Right renal cortex interstitium (tissue), 3 donors: ENCODE measurements around the gene SPECC1L. TPM values are rescaled to one million over a fixed set of nuclear protein-coding genes. Genes with fewer than 3 reads are reported as not detected.

Source experiments
- DNase-seq, 3 donors: peaks; one replicate each; pipeline ENCODE4 v3.0.0-alpha.2; 2013; ENCODE audit warnings: low read depth in 3 of 3, low spot score in 2 of 3
- polyA plus RNA-seq, 3 donors: library from polyadenylated mRNA; unstranded; fragments of 120-200 nt; gene quantifications; one replicate each; pipeline ENCODE4 v1.2.1, GENCODE V29; 2013; ENCODE audit not compliant: insufficient read length in 3 of 3

Gene SPECC1L
- polyA plus RNA-seq, 3 donors, result 49.9 to 53.5 (median 53.2) TPM

GRCh38 chr22:24411256-24412004, 140.8 kb downstream of the SPECC1L start:
- no peak for DNase-seq

DNA sequence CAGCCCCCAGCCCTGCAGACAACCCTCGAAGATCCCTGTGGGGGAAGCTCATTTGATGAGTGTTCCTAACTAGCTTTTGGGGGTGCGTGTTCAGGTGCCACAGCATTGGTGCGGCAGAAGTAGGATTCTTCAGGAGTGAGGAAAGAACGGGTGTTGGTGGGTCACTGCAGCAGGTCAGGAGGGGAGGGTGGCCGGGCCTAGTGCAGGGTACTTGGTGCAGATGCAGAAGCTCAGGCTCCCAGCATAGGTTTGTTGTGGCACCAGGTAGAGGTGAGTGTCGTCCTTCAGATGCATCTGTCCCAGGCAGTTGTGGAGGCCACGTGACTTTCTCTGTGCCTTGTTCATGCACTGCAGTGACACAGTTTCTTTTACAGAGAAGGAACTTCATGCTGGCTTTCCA, 141.6 kb downstream of the SPECC1L start:
- DNase-seq, result no peak

DNA sequence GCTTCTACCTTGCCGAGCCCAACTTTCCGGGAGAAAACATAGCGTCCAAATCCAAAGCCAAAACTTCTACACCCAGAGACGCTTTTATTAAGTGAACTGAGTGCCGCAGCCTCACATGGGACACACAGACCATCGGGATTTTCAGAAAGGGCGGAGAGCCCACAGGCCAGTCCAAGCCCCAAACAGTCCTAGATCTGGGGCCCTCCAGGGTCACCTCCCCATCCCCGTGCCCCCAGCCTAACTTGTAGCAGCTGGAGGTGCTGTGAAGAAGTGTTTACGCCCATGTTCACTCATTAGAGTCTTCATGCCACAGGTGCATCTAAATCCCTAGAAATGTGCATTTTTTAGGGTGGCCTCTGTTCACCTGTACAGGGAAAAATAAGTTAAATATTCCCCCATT, 142.6 kb downstream of the SPECC1L start:
- no peak for DNase-seq

GRCh38 chr22:24413736-24414385, 143.2 kb downstream of the SPECC1L start:
- no peak for DNase-seq

GRCh38 chr22:24414523-24414922, 143.9 kb downstream of the SPECC1L start:
- no peak for DNase-seq

DNA sequence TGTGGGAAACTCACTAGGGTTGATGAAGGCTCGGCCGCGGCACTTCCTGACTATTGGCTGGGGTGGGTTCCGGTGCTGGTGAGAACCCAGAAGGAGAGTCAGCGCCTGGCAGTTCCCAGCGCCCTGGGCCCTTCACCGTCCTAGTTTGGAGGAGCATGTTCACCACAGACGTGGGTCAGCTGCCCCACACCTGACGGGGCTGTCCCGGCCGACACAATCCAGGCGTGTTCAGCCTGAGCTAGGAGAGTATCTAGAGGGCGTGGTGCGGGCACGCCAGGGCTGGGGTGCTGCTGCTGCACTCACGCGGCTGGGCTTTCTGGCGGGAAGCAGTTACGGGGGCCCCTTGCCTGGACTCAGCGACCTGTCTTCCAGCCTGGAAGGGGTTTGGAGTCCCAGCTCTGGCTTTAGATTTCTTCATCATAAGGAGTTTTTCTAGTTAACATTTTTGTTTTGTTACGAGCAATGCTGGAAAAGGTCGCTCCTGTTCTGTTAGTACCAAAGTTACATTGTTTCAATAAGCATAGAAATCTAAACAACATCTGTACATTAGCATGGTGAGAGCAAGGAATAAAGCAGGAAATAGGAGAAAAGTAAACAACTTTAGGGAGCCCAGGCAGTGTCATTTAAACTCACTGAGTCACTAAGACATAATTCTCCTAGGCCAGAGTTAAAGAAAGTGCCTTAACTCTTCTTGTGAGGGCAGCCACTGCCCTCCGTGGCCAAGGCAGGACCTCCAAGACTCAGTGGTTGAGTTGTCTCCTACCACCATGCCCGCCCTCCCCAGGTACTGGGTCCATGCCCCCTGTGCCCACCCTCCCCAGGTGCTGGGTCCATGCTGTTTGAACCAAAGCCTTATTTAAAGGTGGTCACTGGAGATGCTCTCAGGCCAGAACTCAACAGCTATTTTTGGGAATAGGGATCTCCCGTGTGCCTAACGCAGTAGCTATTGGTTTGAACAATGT, 144.6 kb downstream of the SPECC1L start:
- DNase-seq, result no peak

DNA sequence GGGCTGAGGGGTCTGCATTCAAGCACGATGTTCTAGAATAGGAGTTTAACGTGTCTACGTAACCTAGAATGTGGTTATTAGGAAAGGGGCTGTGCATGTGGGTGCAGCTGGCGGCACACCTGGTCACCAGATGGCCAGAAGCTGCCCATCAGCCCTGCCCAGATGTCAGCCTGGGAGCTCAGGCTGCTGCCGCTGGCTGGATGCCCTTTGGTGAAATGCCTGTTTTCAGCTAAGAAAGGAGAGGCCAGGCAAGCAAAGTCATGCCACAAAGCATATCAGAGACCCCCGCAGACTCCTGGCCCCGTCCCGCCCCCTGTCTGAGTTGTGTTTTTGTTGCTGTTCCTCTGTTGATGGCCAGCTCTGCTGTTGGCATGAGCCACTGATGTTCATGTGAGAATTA, 145.5 kb downstream of the SPECC1L start:
- no peak for DNase-seq

DNA sequence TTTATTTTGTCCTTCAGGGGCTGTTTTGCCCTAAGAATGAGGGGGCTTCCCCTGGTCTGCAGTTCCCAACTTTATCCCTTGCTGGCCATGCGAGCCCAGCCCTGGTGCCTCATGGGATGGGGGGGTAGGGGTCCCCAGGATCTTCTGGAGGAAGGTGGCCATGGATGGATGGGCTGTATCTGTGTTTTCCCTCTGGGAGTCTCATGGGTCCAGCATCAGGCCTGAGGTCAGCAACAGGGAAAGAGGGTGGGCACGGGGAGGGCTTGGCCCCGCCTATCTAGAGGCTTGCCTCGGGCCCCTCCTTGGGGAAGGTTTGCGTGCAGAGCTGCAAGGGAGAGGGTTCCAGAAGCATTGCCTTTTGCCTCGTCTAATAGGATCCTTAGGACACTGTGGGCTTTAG, 146.0 kb downstream of the SPECC1L start:
- no peak for DNase-seq

GRCh38 chr22:24417200-24417599, 146.6 kb downstream of the SPECC1L start:
- DNase-seq, result no peak

DNA sequence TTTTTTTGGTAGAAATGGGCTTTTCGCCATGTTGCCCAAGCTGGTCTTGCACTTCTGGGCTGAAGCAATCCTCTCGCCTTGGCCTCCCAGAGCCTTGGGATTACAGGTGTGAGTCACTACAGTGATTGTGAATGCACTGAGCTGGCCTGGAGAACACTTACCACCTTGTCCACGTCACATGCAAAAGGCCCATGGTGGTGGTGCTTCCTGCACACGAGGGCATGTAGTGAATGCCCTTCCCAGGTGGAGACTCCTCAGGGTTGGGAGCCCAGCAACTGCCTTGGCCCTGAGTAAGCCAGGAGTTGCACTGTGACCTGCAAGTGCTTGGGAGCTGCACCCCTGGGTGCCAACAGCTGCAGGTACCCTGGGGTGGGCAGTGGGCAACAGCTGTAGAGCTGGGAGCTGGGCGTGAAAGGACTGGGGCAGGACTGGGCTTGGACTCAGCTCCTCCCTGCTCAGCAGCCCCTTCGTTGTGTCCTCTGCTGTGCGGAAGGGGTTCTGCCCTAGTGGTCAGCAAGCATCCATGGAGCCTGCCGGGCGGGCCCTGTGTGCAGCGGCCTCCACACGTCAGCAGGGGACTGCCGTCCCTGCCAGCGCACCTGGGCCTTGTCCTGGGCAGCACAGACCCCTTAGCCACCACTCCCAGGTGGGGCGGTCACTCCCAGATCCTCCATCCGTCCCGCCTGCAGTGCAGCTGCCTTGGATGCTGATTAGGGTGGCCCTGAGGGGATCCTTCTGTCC, 147.4 kb downstream of the SPECC1L start:
- DNase-seq, result no peak

DNA sequence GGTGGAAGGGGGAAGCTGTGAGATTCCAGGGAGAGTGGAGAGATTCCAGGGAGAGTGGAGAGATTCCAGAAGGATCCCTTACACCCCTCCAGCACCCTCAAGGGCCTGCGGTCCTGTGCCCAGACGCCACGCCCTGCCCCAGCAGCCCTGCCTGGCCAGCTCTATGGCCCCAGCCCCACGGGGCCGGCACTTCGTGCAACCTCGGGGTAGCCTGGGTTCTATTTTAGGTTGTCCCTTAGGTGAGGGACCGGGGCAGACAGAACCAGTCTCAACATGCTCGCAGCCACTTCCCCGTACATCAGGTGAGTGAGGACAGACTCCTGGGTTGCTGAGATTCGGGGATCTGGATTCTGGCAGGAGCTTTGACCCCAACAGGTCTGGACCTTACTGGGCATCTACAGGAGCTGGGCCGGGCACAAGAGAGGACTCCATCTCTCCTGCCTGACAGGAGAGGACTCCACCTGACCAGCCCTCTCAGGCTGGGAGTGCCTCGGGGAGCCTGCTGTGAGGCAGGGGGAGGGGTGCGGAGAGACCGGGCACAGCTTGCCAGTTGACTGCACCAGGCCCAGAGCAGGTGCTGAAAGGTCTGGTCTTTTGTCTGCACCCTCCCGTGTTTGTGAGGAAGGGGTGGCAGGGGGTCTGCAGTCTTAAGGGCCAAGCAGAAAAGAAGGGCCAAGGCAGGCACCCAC, 148.3 kb downstream of the SPECC1L start:
- DNase-seq, result no peak

DNA sequence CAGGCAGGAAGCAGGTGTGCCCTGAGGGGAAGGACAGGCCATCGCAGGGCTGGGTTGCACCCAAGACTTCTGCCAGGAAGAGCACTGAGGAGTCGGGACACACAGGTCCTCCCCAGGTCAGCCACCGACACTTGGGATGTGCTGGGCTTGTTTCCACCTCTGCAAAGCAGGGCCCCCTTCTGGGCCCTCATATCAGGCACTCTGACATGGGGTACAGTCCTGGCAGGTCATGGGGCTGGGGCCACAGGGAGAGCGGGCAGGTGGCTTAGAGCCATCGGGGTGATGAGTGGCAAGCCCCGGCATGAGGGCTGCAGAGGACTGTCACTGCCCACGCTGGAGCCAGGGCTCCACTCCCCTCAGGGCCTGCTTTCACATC, 148.8 kb downstream of the SPECC1L start:
- no peak for DNase-seq

DNA sequence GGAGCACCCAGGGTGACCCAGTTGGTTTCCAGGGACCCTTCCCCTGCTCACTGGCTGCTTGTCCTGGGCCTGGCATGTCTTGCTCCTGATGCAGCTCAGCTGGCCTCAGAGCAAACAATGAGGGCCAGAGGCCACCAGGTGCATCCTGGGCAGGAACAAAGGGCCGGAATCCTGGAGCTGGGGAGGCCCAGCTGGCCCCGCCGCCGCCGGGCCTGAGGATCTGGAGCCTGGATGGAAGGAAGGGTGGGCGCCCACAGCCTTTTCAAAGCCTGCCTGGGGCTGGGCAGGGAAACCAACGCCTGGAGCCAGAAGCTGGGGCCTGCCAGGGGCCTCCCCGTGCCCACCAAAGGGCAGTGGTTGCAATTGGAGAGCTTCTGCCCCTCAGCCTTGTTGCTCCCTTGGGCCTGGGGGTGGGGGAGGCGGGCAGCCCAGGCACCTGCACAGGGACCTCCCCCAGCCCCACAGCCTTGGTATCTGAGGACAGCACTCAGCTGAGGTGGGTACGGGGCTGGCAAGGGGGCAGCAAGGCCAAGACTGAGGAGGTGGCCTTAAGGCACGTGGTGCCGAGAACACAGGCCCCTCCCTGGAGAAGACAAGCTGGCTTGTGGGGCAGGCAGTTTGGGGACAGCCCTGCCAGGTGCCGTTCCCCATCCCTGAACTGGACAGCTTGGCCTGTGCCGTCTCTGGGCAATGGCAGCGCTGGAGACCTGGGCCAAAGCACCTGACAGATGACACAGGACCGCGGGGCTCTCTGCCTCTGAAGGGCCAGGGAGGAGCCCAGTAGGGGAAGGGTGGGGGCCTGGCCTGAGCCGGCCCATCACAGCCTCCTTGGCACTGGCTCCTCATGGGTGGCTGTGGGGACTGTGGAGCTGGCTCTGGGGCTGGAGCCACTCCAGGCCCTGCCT, 149.7 kb downstream of the SPECC1L start:
- DNase-seq, result no peak

DNA sequence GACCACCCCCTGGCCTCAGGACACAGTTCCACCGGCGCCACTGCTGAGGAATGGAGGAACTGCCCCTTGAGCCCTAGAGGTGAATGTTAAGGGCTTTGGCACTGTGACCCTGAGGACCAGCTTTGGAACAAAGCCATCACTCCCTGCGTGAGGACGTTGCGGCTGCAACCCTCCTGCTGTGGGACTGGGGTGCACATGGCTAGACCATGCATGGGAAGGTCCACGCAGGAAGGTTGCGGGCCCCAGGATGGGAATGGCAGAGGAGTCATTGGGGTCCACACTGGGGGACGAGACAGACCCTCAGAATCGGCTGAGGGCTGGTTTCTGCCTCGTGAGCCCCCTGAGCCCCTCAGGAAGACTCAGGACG, 150.3 kb downstream of the SPECC1L start:
- DNase-seq, result no peak

DNA sequence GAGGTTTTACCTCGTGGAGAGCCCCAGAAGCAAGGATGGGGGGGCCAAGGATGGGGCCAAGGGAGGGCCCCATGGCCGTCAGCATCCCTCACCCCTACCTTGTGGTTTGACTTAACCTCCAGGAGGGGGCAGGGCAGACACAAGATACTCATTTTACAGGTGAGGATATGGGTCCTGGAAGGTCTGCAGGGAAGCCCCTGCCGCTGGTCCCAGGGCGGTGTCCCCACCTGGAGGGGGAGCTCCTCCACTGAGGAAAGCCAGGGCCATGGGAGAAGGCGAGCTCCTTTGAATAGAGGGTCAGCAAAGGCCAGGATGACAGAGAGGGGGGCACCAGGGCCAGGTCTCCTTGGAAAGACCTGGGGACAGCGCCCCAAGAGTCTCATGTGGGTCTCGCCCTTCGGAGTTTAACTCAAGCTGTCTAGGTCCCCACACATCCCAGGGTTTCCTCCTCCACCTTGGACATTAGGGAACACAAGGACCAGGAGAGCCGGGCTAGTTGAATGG, 150.8 kb downstream of the SPECC1L start:
- DNase-seq, result no peak

DNA sequence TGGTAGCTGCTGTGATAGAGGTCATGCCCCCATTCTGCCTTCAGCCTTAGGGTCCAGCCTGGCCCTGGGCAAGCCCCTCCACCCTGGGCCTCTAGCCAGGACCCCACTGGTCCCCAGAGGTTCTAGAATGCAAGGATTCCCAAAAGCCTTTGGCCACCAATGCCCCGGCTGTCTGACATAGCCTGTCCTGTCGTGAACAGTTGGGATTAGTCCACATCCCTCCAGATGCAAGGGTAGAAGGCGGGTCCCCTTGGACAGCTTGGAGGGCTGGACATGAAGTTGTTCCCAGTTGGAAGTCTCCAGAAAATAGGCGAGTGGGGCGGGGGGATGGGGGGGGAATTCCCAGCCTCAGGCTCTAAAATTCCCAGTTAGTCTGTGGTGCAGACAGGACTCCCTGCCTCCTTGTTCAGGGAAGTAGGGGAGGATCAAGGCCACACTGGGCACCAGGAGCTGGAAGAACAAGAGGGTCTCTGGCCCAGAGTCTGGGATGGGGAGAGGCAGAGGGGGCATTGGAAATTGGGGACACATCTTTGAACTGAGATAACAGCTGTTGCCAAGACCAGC, 151.6 kb downstream of the SPECC1L start:
- no peak for DNase-seq

DNA sequence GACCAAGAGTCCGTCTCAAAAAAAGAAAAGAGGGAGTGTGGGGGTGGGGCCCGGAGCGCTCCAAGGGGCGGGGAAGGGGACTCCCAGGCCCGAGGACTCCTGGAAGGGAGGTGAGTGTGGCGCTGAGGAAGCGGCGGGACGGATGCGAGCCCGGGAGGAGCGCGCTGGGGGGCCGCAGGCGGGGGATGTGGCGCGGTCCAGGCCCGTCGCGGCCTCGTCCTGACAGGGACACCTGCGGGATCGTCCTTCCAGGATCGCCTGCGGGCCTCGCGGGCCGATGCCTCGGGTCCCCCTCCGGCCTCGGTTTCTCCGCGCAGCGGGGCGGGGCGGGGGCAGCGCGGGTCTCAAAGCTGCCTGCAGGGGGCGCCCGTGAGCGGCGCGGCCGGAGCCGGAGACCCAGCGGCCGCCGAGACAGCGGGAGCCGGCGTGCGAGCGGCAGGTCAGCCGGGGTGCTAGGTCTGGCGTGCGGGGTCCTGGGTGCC, 152.9 kb downstream of the SPECC1L start:
- DNase-seq, result no peak
